SK-N-SH treated with all-trans-retinoic acid at 6 μM for 48 hours (cell line): ENCODE data around the gene KLHL1.

Experiments
- ARNTL ChIP-seq: fragments of 450-650 bp; formaldehyde crosslinking; IDR thresholded peaks from 2 replicates; pipeline ENCODE4 v1.5.0; 2020; ENCODE audit warnings: low read depth, mild to moderate bottlenecking, moderate library complexity, borderline replicate concordance
- CSDC2 ChIP-seq: fragments of 250-450 bp; sonication (Bioruptor Pico); IDR thresholded peaks from 2 replicates; pipeline ENCODE4 v1.5.0; 2020; ENCODE audit warnings: mild to moderate bottlenecking, moderate library complexity
- CSRNP3 ChIP-seq: fragments of 250-450 bp; sonication (Bioruptor Pico); IDR thresholded peaks from 2 replicates; pipeline ENCODE4 v1.5.1; 2021; ENCODE audit warnings: mild to moderate bottlenecking, moderate library complexity
- POU6F1 ChIP-seq: fragments of 250-450 bp; sonication (Bioruptor Pico); IDR thresholded peaks from 2 replicates; pipeline ENCODE4 v1.8.0; 2021; ENCODE audit warnings: low read depth, mild to moderate bottlenecking, moderate library complexity, borderline replicate concordance
- SNAI2 ChIP-seq: fragments of 250-450 bp; sonication (Bioruptor Pico); IDR thresholded peaks from 2 replicates; pipeline ENCODE4 v1.5.0; 2020; ENCODE audit warnings: mild to moderate bottlenecking, moderate library complexity
- TCF4 ChIP-seq: fragments of 250-450 bp; sonication (Bioruptor Pico); IDR thresholded peaks from 2 replicates; pipeline ENCODE4 v1.8.0; 2021; ENCODE audit warnings: mild to moderate bottlenecking, moderate library complexity, borderline replicate concordance
- TOX ChIP-seq: fragments of 250-450 bp; sonication (Bioruptor Pico); IDR thresholded peaks from 2 replicates; pipeline ENCODE4 v1.8.0; 2021; ENCODE audit warnings: mild to moderate bottlenecking, moderate library complexity, borderline replicate concordance
- ZFP3 ChIP-seq: fragments of 250-450 bp; sonication (Bioruptor Pico); IDR thresholded peaks from 2 replicates; pipeline ENCODE4 v1.5.0; 2020; ENCODE audit warnings: mild to moderate bottlenecking, moderate library complexity
- ZNF70 ChIP-seq: fragments of 450-650 bp; formaldehyde crosslinking; IDR thresholded peaks from 2 replicates; pipeline ENCODE4 v1.5.0; 2020; ENCODE audit warnings: mild to moderate bottlenecking, moderate library complexity
- TF ChIP-seq, protein P1 (sequence below): fragments of 250-450 bp; sonication (Bioruptor Pico); IDR thresholded peaks from 2 replicates; pipeline ENCODE4 v1.8.0; 2020; ENCODE audit warnings: mild to moderate bottlenecking, moderate library complexity, borderline replicate concordance
- TF ChIP-seq, protein P2 (sequence below): fragments of 250-450 bp; sonication (Bioruptor Pico); IDR thresholded peaks from 2 replicates; pipeline ENCODE4 v1.5.0; 2020; ENCODE audit warnings: mild to moderate bottlenecking, moderate library complexity

DNA sequence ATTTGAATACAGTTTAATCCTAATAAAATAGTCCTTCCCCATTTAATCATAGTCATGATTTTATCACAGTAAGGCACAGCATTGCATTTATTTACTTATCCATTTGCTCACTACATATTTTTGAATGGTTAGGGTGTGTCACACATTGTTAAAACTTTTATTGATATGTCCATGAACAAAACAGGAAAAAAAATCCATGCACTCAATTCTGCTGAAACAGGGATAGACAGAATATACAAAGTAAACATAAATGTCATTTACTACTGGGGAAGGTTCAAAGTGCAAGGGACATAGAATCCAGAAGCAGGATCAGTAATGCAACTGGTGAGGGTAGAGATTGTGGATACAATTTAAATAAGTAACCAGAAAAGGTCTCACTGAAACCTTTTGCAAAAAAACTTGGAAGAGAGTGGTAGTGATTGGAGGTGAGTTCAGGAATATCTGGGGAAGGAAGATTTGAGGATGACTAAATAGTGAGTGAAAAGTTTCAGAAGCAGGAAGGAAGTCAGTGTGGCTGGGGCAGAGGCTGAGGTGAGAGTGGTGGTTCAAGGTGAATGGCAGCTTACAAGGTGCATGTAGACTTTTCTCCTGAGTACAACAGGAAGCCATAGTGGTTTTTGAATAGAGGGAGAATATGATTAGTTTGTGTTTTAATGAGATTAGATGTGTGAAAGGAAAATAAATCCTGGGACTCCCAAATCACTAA, 387.8 kb downstream of the KLHL1 start:
- TF ChIP-seq ZFP3 (CRISPR knock-in tag) (no peak), POU6F1 (no peak), TOX (CRISPR knock-in tag) (no peak), ZNF70 (CRISPR knock-in tag) (no peak), ARNTL (CRISPR knock-in tag) (no peak), CSDC2 (CRISPR knock-in tag) (no peak), TCF4 (CRISPR knock-in tag) (no peak), CSRNP3 (CRISPR knock-in tag) (no peak), SNAI2 (CRISPR knock-in tag) (no peak)
- TF ChIP-seq, protein P1, sequence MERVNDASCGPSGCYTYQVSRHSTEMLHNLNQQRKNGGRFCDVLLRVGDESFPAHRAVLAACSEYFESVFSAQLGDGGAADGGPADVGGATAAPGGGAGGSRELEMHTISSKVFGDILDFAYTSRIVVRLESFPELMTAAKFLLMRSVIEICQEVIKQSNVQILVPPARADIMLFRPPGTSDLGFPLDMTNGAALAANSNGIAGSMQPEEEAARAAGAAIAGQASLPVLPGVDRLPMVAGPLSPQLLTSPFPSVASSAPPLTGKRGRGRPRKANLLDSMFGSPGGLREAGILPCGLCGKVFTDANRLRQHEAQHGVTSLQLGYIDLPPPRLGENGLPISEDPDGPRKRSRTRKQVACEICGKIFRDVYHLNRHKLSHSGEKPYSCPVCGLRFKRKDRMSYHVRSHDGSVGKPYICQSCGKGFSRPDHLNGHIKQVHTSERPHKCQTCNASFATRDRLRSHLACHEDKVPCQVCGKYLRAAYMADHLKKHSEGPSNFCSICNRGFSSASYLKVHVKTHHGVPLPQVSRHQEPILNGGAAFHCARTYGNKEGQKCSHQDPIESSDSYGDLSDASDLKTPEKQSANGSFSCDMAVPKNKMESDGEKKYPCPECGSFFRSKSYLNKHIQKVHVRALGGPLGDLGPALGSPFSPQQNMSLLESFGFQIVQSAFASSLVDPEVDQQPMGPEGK (CRISPR knock-in tag): no peak
- TF ChIP-seq, protein P2, sequence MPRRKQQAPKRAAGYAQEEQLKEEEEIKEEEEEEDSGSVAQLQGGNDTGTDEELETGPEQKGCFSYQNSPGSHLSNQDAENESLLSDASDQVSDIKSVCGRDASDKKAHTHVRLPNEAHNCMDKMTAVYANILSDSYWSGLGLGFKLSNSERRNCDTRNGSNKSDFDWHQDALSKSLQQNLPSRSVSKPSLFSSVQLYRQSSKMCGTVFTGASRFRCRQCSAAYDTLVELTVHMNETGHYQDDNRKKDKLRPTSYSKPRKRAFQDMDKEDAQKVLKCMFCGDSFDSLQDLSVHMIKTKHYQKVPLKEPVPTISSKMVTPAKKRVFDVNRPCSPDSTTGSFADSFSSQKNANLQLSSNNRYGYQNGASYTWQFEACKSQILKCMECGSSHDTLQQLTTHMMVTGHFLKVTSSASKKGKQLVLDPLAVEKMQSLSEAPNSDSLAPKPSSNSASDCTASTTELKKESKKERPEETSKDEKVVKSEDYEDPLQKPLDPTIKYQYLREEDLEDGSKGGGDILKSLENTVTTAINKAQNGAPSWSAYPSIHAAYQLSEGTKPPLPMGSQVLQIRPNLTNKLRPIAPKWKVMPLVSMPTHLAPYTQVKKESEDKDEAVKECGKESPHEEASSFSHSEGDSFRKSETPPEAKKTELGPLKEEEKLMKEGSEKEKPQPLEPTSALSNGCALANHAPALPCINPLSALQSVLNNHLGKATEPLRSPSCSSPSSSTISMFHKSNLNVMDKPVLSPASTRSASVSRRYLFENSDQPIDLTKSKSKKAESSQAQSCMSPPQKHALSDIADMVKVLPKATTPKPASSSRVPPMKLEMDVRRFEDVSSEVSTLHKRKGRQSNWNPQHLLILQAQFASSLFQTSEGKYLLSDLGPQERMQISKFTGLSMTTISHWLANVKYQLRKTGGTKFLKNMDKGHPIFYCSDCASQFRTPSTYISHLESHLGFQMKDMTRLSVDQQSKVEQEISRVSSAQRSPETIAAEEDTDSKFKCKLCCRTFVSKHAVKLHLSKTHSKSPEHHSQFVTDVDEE (CRISPR knock-in tag): no peak
